HG03457 (cell line): ENCODE results near the gene MTCL3.

Source experiments
- ATAC-seq: cut with Tn5 transposase; IDR thresholded peaks from one replicate; pipeline ENCODE4 v1.9.1; 2021; ENCODE audit warnings: moderate number of reproducible peaks; ENCODE audit not compliant: unreplicated experiment

The MTCL3 gene

DNA sequence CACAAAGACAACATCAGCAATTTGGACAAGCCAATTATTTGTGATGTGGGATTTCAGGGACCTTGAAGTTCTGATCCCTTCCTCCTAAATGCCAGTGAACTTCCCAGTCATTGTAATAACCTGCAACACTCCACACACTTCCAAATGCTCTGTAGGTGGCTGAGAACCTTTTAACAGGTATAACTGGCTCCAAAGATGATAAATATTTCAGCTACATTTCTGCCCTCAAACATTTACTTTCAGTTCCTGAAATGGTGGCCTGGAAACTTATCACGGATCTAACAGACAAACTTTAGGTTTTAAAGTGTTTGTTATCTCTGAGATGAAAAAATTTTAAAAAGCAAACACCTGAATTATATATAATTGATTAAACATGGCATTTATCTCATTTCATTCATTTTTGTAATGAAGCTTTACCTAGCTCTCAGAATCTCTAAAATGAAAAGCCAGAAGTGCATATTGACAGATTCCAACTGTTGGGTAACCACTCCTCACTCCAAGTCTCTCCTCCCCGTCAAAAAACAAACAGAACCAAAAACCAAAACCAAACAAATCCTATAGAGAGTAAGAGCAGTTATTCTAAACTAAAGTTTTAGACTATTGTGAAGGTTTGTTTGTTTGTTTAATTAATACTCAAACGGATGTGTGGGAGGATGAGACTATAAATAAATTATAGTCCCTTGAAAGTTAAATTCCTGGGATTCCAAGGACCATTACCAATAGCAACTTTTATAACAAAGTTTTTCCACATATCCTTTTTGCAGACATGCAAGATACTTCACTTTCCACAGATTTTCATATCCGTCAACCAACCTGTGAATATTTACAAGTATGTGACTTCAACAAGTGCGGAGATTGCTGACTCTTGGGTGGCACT is 47.5 kb downstream of the MTCL3 start:
- no peak for ATAC-seq

DNA sequence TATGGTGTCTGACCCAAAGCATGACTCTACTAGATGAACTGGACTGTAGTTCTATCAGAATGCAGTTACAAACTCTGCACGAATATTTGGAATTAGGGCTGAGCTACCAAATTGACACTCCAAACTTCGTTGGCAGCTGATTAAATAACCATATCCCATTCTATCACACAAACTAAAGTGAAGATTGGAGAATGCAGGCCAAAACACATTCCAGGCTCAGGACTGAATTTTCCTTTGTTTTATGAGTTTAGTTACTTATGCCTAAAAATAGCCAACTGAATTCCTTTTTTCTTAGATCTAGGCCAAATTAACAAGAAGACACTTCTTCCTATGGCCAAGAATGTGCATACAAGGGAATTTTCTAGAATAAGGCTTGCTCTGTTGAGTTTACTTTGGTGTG is 50.2 kb downstream of the MTCL3 start:
- ATAC-seq = no peak

- ATAC-seq = no peak
These were observed 52.7 kb downstream of the MTCL3 start for GRCh38 chr6:127466416-127466815.

DNA sequence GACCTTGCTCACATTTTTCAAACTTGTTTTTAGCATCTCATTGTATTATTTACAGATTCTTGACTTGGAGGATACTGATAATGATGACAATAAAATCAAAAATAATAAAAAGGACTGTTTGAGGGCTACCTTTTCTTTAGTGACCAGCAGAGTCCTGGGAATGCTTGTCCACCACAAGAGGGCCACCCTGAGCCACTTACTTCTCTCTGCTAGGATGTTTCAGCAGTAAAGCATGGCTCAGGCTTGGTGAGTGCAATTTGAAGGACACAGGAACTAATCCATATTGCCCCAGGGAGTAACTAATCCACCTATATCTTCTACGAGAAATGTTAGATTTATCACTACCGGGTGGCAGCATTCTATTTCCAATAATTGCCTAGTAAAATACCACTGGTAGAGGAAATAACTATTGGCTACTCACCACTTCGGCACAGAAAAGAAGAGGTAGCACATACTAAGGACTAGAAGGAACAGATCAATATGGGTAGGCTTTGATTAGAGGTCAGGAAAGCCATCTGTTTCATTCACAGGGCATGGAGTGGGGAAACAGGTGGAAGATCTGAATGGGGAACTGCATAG is 54.2 kb downstream of the MTCL3 start:
- ATAC-seq = no peak

DNA sequence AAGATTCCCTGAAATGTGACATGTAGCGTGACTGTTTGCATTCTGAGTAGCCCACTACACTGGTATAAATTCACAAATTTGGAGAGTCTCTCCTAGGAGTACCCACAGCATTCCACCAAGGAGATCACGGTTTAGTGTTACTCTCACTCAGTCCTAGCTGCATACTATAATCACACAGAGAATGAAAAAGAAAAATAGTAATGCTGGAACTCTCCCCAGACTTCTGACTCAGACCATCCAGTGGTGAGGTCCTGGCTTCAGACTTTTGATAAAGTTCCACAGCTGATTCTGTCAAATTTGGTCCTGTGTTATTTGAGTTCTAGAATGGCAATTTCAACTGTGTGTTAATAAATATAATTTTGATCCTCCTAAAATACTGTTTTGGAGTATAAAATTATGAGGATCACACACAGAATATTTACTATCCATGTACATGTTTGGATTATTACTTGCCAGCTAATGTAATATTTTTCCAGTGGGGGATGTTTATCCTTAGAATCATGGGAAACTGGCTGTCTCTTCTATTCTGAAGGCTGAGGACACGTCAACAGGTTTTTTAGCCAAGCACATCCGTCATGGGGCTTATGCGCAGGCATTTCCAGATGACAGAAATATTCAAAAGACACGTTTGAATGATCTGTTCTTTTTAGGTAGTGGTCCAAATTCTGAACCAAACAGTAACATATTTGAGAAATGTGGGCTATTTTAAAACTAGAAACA is 54.8 kb downstream of the MTCL3 start:
- no peak for ATAC-seq

DNA sequence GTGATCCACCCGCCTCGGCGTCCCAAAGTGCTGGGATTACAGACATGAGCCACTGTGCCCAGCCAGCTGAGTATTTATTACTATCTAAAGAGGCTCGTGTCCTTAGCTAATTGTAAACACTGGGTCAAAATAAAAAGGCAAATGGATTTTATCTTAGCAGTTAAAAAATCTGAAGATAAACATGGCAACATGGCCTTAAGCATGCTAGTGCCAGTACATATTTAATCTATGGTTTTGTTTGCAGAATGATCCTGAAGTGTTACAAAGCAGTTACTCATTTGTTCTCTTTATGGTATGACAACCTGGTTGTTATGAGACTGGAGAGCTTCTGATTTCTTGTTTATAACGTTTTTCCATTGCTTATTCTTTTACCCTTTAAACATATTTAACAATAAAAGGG is 56.1 kb downstream of the MTCL3 start:
- ATAC-seq = no peak

GRCh38 chr6:127462376-127462775 is 56.8 kb downstream of the MTCL3 start:
- no peak for ATAC-seq

DNA sequence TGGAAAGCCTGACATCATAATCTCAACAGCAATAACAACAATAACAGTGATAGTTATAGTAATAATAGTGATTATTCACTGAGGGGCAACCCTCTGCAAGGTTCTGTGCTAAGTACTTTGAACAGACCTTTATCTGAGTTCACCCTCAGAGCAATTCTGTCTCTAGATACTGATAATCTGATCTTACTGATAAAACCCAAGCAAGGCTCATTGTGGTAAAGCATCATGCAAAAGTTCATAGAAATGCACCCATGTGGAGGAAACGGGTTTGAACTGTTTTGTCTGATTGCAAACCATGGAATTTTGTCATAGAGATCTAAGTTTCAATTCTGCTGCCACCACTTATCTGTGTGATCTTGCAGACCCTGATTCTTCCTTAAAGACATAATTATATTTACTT is 58.7 kb downstream of the MTCL3 start:
- no peak for ATAC-seq

DNA sequence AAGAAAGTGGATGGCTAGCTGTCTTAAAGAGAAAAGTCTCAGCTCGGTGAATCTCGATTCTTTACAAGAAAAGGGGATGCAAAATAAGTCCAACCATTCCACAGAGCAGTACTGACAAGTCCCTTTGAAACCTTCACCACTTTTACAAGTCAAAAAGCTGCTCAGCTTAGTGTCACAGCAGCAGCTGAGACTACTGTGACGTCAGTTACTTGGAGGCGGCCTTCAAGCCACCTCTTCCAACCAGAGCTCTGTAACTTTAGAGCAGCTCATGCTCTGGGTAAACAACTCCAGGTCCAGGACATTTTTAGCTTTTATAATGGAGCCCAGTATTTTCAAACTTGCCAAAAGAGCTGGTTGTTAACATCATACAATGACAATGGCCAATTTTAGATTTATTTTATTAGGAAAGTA is 59.9 kb downstream of the MTCL3 start, which contains the start of gene KIAA0408:
Gene KIAA0408 (minus strand): TSS at position 159 of the 411 bp plus-strand sequence. CDS start 5,408 bp downstream, outside the sequence.
- no peak for ATAC-seq

DNA sequence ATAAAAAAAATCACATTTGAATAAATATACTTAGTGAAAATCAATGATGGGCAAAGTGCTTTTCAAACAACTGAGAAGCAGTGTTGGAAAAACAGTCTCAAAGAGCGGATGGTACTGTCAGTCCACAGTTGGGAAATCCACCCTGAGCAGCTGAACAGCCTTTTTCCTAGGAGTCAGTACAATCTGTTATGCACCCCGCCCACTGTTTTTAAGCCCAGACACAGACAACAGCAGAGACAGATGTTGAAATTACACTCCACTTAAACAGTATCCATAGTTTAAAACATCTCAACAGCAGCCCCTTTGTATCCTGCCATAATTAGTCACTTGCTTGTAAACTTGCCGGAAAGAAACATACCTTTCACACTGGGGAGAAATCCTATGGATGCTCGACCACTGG is 60.3 kb downstream of the MTCL3 start:
- no peak for ATAC-seq

DNA sequence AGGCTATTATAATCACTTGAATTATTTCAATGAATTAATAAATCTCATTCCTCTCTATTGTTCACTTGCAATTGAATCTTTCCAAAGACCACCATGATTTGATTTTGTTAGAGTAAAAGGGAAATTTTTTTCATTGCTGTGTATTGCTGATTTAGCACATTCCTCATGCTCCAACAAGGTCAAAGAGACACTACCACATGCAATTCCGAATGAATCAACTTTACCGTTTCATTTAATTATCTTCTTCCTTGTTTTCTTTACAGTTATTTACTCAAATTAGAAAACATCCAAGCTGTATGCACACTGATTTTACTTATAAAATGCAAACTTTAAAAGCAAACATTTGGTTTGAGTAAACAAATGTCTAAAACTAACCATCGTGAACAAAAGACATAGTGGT is 60.9 kb downstream of the MTCL3 start:
- ATAC-seq = no peak

DNA sequence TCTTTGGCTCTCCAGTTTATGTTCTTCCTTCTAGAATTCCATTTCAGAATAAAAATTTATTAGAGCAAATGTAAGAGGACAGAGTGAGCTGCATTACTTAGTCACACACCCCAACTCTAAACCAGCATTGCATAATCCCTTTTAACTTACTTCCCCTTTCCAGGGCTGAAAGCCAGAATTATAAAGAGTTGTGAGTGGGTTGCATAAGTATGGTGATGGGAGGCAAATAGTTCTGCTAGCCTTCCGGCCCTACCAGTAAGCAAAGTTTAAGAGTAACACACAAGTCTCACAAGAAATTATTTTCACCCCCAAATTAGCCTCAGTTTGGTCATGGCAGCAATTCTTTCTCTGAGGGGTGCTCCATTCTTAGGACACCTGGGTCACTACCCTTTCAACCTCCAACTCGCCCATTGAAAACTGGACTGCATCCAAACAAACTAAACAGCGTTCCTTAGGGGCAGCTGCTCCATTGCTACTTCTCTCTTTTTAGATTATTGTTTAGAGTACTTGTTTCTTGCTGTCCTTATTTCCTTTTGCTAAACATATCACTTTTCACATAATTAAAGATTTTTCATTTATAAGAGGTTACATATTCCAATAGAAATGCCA is 61.6 kb downstream of the MTCL3 start:
- no peak for ATAC-seq

DNA sequence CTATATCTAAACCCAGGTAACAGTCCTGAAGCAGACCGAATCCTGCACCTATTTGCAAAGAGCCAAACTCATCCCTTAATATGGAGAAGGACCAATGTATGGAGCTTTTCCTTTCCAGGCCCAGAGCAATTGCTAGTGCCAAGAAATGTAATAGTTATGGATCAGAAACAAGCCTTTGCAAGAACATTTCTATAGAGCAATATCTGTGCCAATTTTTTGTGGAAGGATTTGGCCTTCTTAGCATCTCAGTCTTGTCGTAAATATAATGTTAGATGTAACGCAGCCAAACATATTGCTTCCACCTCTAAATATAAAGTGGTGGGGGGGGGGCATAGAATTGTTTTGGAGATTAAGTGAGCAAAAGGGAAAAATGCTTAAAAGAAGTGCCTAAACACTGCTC is 62.7 kb downstream of the MTCL3 start:
- ATAC-seq = no peak

- ATAC-seq = no peak
These were observed 65.1 kb downstream of the MTCL3 start for GRCh38 chr6:127453845-127454619.

GRCh38 chr6:127452803-127453202 is 66.3 kb downstream of the MTCL3 start:
- ATAC-seq = no peak

DNA sequence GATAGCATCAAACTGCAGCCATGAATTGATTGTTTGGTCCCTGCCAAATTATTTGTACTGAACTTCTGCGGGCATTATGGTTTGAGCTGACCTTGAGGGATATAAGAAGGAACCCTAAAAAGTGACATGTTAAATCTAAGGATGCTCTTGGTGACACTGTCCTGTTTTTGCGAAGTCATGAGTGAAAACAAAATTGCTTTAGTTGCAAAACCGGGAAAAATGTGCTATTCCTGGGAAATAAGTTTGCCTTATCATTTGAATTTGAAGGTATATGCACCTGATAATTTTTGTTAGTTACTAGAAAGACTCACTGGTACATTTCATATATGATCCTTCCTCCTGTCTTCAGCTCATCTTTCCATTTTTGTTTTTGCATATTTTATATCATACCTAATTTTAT is 67.7 kb downstream of the MTCL3 start:
- ATAC-seq = no peak

- ATAC-seq = no peak
These were observed 71.4 kb downstream of the MTCL3 start for GRCh38 chr6:127447780-127448179.

DNA sequence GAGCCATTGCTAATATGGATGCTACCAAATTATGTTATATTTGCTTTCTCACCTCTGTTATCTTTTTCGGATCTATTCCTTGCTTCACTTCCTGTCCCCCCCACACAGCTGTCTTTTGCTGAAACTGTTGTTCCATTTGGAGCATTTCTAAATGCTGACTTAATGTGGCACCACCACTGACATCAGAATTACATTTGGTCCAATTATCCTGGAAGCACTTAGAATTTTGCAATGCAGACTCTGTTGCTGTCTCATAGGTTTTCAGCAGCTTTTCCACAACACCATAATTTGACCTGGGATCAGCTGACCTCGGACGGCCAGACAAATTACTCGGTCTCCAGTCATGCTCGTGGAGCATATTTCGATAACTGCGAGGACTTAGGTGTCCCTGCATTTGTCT is 72.8 kb downstream of the MTCL3 start:
- ATAC-seq = no peak

DNA sequence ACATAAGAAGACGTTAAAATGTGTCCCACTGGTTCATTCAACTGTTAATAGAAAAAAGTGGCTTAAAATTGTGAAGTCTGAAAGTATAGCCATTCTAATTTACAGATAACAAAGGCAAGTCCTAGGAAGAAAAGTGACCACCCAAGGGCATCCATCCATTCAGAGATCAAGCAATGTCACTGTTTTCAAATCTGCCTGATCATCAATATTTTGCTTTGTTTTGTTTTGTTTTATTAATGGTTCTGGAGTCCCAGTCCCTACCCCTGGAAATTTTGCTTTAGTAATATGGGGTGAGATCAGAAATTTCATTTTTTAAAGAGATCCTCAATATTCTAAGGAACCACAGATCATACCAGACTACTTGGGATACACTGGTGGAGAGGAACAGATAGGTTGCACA is 77.3 kb downstream of the MTCL3 start:
- ATAC-seq = no peak

DNA sequence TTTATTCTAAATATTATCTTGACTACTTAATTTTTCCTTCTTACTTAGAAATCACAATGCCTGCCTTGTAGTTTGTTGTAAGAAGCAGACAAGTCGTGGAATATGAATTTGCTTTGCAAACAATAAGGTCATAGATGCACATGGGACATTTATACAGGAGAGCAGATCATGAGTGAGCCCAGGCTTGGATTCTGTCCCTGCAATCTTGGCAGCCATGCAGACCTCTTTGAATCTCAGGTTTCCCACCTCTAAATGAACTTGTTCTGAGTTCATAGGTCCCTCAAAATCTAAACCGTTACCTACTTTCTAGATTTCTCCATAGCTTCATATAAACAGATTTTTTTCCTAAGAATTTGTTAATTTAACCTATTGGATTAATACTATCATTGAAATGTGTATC is 79.4 kb downstream of the MTCL3 start:
- ATAC-seq = no peak
